ENCODE data around the gene NANOGP8.

NANOGP8 gene

DNA sequence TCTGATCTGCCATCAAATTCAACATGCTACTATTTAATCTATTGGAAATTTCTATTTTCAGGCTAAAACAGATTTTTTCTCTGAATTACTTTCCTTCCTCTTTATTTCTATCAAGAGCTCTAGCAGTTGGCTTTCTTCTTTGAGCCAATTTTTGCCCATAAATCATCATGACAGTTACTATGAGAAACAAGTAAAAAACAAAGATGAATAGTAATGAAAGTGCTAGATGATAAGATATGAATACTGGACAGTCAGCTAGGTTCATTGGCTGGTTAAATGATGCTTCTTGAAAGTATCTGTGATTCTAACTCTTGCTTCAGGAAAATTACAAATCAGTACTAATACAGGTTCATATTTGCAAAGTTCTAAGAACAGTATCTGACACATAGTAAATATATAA is 38.6 kb upstream of the NANOGP8 start:
- H3K27me3 ChIP-seq, result no peaks in the 10 kb centered on the region
- no peaks in the 10 kb centered on the region for H3K9me3 ChIP-seq
- no peak overlapping the region for H3K27ac ChIP-seq
- no peak overlapping the region for H3K4me3 ChIP-seq (ENCODE audit: low read depth in 1 of 2, low read length in 1 of 2)
- TF ChIP-seq, protein P1, sequence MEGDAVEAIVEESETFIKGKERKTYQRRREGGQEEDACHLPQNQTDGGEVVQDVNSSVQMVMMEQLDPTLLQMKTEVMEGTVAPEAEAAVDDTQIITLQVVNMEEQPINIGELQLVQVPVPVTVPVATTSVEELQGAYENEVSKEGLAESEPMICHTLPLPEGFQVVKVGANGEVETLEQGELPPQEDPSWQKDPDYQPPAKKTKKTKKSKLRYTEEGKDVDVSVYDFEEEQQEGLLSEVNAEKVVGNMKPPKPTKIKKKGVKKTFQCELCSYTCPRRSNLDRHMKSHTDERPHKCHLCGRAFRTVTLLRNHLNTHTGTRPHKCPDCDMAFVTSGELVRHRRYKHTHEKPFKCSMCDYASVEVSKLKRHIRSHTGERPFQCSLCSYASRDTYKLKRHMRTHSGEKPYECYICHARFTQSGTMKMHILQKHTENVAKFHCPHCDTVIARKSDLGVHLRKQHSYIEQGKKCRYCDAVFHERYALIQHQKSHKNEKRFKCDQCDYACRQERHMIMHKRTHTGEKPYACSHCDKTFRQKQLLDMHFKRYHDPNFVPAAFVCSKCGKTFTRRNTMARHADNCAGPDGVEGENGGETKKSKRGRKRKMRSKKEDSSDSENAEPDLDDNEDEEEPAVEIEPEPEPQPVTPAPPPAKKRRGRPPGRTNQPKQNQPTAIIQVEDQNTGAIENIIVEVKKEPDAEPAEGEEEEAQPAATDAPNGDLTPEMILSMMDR (IDR thresholded peaks at IDR 0.05), result no peak
- no peaks in the 10 kb centered on the region for H3K36me3 ChIP-seq
- H3K4me1 ChIP-seq (ENCODE audit: control insufficient read depth in 1 of 2, insufficient read depth in 1 of 2, low read depth in 1 of 2, low read length in 1 of 2), result no peaks in the 10 kb centered on the region

DNA sequence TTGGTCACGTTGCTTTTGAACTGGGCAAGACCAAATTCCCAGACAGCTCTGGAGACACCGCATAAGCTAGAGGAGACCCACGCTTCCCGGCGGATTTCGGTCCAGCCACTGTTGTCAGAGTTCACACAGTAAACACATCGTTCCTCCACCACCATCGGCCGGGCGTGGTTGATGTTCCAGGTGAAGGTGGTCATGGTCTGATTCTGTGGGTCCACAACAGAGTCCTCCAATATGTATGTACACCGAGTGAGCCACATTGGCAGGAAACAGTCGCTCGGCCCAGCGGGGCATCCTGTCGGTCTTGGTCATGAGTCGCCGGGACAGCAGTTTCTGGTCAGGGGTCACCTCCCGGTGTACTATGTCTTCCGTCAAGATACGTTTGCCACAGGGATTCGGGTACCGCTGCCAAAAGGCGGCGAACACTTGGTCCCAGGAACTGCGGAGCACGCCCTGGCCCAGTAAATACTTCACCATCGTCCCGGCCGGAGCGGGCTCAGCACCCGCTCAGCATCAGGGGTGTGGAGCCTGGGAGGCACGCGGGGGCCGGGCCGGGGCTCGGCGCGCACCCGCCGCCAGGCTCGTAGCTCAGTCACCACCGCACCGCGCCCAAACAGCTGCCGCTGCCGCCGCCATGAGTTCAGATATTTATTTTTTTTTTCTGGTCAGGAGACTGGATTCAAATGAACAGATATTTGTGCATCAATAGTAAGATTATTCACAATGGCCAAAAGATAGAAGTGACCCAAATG is 36.7 kb upstream of the NANOGP8 start:
- TF ChIP-seq, protein P1 (IDR thresholded peaks at IDR 0.05), result no peak
- Histone ChIP-seq H3K4me3 (ENCODE audit: low read depth in 1 of 2, low read length in 1 of 2) (no peak overlapping the region), H3K27ac (no peak overlapping the region), H3K4me1 (ENCODE audit: control insufficient read depth in 1 of 2, insufficient read depth in 1 of 2, low read depth in 1 of 2, low read length in 1 of 2) (no peaks in the 10 kb centered on the region), H3K9me3 (no peaks in the 10 kb centered on the region), H3K27me3 (no peaks in the 10 kb centered on the region), H3K36me3 (no peaks in the 10 kb centered on the region)

DNA sequence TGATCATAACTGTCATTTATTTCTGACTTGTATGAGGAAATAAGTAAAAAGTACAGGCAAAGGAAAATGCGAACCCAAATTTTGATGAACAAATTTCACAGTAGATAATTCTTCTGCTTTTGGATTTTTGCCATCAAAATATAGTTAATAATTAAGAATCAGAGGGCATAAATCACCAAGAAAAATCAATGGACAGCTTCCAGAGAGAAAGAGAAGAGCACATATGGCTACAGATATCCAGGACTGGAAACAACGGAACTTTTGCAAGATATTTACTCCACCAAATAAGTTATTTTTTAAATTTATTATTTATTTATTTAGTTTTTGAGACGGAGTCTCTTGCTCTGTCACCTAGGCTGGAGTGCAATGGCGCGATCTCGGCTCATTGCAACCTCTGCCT is 35.1 kb upstream of the NANOGP8 start:
- TF ChIP-seq, protein P1 (IDR thresholded peaks at IDR 0.05), result no peak
- no peaks in the 10 kb centered on the region for H3K27me3 ChIP-seq
- no peaks in the 10 kb centered on the region for H3K9me3 ChIP-seq
- H3K4me3 ChIP-seq (ENCODE audit: low read depth in 1 of 2, low read length in 1 of 2), result no peak overlapping the region
- H3K4me1 ChIP-seq (ENCODE audit: control insufficient read depth in 1 of 2, insufficient read depth in 1 of 2, low read depth in 1 of 2, low read length in 1 of 2), result no peaks in the 10 kb centered on the region
- no peak overlapping the region for H3K27ac ChIP-seq
- H3K36me3 ChIP-seq, result no peaks in the 10 kb centered on the region

DNA sequence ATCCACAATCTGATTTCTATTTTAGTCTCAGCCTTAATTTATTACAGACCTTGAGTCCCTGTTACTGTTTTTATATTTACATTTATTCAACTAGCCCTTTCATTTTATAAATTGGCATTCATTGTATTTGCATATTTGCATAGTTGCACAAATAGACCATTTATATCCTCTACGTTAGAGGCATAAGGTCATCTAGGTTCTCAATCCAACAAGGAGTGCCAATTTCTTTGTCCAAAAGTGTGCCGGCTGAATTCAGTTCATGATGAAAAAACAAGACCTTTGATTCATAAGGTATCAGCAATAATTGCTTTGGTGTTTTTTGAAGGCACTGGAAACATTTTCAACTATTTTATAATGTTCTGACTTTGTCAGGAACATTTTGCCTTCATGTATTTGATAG is 33.9 kb upstream of the NANOGP8 start:
- TF ChIP-seq, protein P1 (IDR thresholded peaks at IDR 0.05), result no peak
- Histone ChIP-seq H3K9me3 (no peaks in the 10 kb centered on the region), H3K4me1 (ENCODE audit: control insufficient read depth in 1 of 2, insufficient read depth in 1 of 2, low read depth in 1 of 2, low read length in 1 of 2) (no peaks in the 10 kb centered on the region), H3K36me3 (no peaks in the 10 kb centered on the region), H3K27ac (no peak overlapping the region), H3K4me3 (ENCODE audit: low read depth in 1 of 2, low read length in 1 of 2) (no peak overlapping the region), H3K27me3 (no peaks in the 10 kb centered on the region)

DNA sequence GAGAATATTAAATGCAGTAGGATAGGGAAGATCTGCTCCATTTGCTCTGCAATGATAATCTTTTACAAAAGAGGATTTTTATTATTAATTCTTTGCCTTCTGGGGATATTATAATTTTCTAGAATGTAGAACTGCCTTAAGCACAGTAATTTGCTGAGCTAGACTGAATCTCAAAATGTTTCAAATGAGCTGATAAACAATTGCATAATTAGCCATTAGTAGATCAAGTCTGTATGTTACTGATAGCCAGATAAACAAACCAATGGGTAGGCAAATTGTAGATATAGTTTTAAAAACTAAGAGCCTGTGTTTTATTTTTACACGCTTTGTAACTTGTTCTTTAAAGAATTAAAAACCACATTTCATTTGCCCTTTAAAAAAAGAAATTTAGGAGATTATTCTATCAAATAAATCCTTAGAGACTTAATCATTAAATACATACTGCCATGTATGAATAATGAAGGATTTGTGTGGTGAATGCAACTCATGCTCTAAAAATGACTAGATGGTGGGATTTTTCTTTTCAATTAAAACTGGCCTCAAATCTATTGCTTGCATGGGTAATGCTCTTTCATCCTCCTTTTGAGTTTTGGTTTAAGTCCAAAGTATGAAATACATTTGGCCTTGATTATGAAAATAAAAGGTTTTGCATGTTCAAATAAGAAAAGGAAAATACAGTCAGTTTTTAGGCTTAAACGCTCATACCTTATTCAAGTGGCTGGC is 32.6 kb upstream of the NANOGP8 start:
- no peaks in the 10 kb centered on the region for H3K4me1 ChIP-seq (ENCODE audit: control insufficient read depth in 1 of 2, insufficient read depth in 1 of 2, low read depth in 1 of 2, low read length in 1 of 2)
- H3K9me3 ChIP-seq, result no peaks in the 10 kb centered on the region
- H3K27ac ChIP-seq, result no peak overlapping the region
- TF ChIP-seq, protein P1 (IDR thresholded peaks at IDR 0.05), result no peak
- H3K27me3 ChIP-seq, result no peaks in the 10 kb centered on the region
- no peak overlapping the region for H3K4me3 ChIP-seq (ENCODE audit: low read depth in 1 of 2, low read length in 1 of 2)
- no peaks in the 10 kb centered on the region for H3K36me3 ChIP-seq
